Karpas-422 (cell line): ENCODE measurements around the gene AKAP8L. TPM values are rescaled to one million over a fixed set of nuclear protein-coding genes. Genes with fewer than 3 reads are reported as not detected.
A peak's percentile ranks its signal among the peaks of the same experiment; 100 is the strongest.

Experiments used
- DNase-seq: peaks from one replicate; pipeline ENCODE4 v3.0.0-alpha.2; 2015
- H2AFZ ChIP-seq: fragments of 200-600 bp; sonication (generic); 2 replicates; pipeline ENCODE4 v1.6.1; 2014; ENCODE audit warnings: antibody characterized with exemption, low read length, mixed read lengths
- H3K27ac ChIP-seq: fragments of 200-600 bp; sonication (generic); 2 replicates; pipeline ENCODE4 v1.5.1; 2014; ENCODE audit warnings: mild to moderate bottlenecking, low read length, moderate library complexity
- H3K27me3 ChIP-seq: fragments of 200-600 bp; sonication (generic); 2 replicates; pipeline ENCODE4 v1.6.1; 2014; ENCODE audit warnings: low read length, mixed read lengths
- H3K36me3 ChIP-seq: fragments of 200-600 bp; sonication (generic); 2 replicates; pipeline ENCODE4 v1.6.1; 2014; ENCODE audit warnings: low read length, mixed read lengths; ENCODE audit not compliant: insufficient read depth
- H3K4me1 ChIP-seq: fragments of 200-600 bp; sonication (generic); 2 replicates; pipeline ENCODE4 v1.6.1; 2014; ENCODE audit warnings: mild to moderate bottlenecking, low read length, mixed read lengths
- H3K4me2 ChIP-seq: fragments of 200-600 bp; sonication (generic); 2 replicates; pipeline ENCODE4 v1.6.1; 2014; ENCODE audit warnings: low read length, low read depth, mild to moderate bottlenecking; ENCODE audit not compliant: poor library complexity, severe bottlenecking
- H3K4me3 ChIP-seq: fragments of 200-600 bp; sonication (generic); 2 replicates; pipeline ENCODE4 v1.5.1; 2014; ENCODE audit warnings: mild to moderate bottlenecking, antibody characterized with exemption, low read length, mixed read lengths
- H3K79me2 ChIP-seq: fragments of 200-600 bp; sonication (generic); 2 replicates; pipeline ENCODE4 v1.6.1; 2014; ENCODE audit warnings: mild to moderate bottlenecking, low read length, mixed read lengths
- H3K9ac ChIP-seq: fragments of 200-600 bp; sonication (generic); 2 replicates; pipeline ENCODE4 v1.6.0; 2014; ENCODE audit warnings: low read length
- H3K9me2 ChIP-seq: fragments of 200-600 bp; sonication (generic), shearing (Covaris generic); replicated peaks from 2 replicates; pipeline ENCODE4 v1.6.0; 2014; ENCODE audit warnings: mild to moderate bottlenecking, low read length, moderate library complexity; ENCODE audit not compliant: insufficient read depth
- H3K9me3 ChIP-seq: fragments of 300-700, 200-600 bp; sonication (generic); 2 replicates; pipeline ENCODE4 v1.6.1; 2014; ENCODE audit warnings: low read length, mixed read lengths
- H4K20me1 ChIP-seq: fragments of 200-600 bp; sonication (generic); 2 replicates; pipeline ENCODE4 v1.6.1; 2014; ENCODE audit warnings: mild to moderate bottlenecking, antibody characterized with exemption, low read length, low read depth; ENCODE audit not compliant: insufficient read depth
- total RNA-seq: library from RNA; depleted of rRNA; stranded (reverse); fragments of >200 nt; shearing (Covaris generic); gene quantifications from 2 replicates; pipeline ENCODE4 v1.2.3, GENCODE V29; 2014; ENCODE audit warnings: low replicate concordance

AKAP8L gene
- total RNA-seq, 1 experiment from 2014 or later = 82.4 TPM

DNA sequence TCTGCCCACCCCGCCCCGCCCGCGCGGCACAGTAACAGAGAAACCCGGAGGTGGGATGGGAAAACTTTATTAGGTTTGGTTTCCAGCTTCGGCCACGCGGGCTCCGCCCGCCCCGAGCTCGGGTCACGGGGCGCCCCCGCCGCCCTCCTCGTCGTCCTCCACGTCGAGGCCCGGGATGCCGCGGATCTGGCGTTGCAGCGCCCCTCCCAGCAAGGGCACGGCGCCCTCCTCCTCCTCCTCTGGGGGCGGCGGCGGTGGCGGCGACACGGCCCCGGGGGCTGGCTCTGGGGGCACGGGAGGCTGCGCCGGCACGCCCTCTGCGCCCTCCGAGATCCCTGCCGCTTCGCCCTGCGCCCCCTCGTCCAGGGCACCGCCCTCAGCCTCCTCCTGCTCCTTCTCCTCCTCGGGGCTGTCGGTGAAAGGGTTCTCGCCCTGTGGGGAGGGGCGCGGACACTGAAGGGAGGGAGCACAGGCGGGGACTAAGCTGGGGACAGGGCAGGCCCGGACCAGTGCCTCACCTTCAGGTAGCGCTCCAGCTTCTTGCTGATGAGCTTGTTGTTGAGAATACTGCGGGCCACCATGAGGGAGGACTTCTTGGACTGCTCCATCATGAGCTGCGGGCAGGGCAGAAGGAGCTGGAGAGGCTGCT is 38.7 kb downstream of the AKAP8L start:
- H3K27ac ChIP-seq = peak overlapping the region; percentile 43
- peak overlapping the region; percentile 83 for H3K4me3 ChIP-seq
- H3K4me1 ChIP-seq = peaks cover 53% of the 10 kb centered on the region
- H3K9me3 ChIP-seq = no peaks in the 10 kb centered on the region
- no peaks in the 10 kb centered on the region for H3K27me3 ChIP-seq
- H3K9ac ChIP-seq = peak overlapping the region; percentile 78
- H4K20me1 ChIP-seq = peaks cover 10% of the 10 kb centered on the region; the same call in 1 of the 2 replicates
- no peaks in the 10 kb centered on the region for H3K9me2 ChIP-seq
- no peak for DNase-seq
- H2AFZ ChIP-seq = no peak overlapping the region
- H3K36me3 ChIP-seq = peaks cover 6% of the 10 kb centered on the region; the same call in 1 of the 2 replicates
- peak overlapping the region; percentile 90 for H3K4me2 ChIP-seq
- H3K79me2 ChIP-seq = peaks cover 53% of the 10 kb centered on the region

DNA sequence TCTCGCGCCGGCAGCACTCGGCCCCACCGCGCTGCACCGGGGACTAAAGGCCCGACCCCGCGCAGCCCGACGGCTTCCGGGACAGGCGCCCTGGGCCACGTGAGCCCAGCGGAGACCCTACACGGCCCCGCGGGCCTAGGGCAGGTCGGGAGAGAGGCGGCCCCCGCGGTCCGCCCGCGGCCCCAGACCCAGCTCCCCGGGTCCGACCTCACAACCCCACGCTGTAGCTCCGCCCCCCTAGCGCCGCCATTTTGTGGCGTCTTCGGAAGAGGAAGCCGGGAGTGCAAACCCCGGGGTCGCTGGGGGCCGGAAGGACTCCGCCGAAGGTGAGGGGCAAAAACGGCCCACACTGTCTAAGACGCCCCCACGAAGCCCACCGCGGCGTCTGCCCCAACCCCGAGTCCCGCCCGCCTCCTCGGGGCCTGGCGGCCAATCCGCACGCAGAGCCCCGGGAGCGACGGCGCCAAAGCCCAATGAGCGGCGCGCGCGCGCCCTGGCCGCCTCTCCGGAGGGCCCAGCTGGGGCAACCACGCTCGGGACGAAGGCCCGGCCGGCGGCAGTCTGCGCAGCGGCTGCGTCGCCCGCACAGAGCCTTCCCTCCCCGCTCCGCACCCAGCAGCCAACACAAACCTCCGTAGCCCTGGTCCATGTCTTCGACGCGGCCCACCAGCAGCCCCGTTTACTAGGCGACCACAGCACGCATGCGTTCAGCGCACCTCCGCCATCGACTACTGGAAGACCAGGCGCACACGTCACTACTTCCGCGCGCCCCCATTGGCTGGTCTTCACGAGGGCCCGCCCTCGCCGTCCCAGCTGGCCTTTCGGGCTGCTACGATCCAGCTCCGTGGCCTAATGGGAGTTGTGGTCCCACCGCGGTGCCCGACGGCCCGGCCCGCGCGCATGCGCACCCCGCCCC is 39.4 kb downstream of the AKAP8L start, which contains the start of gene AKAP8:
AKAP8 (minus strand) TSS at position 705 of the 916 bp plus-strand sequence; CDS start at position 649, 56 bp downstream.
- Histone ChIP-seq H3K4me3 (peak within 1 kb of the TSS; percentile 88), H3K36me3 (peaks cover 5% of the 10 kb centered on the region; the same call in 1 of the 2 replicates), H2AFZ (no peak within 1 kb of the TSS), H3K4me2 (peak within 1 kb of the TSS; percentile 94), H3K9ac (peak within 1 kb of the TSS; percentile 98), H3K9me3 (no peaks in the 10 kb centered on the region), H4K20me1 (peaks cover 18% of the 10 kb centered on the region), H3K27me3 (no peaks in the 10 kb centered on the region), H3K9me2 (no peaks in the 10 kb centered on the region), H3K4me1 (peaks cover 53% of the 10 kb centered on the region), H3K79me2 (peaks cover 61% of the 10 kb centered on the region), H3K27ac (peak within 1 kb of the TSS; percentile 86)
- peak; percentile 99 for DNase-seq

- Histone ChIP-seq H2AFZ (no peak overlapping the region), H3K79me2 (peaks cover 68% of the 10 kb centered on the region), H3K27ac (peak overlapping the region; percentile 86), H3K4me3 (peak overlapping the region; percentile 88), H3K4me2 (peak overlapping the region; percentile 94), H3K9me2 (no peaks in the 10 kb centered on the region), H4K20me1 (peaks cover 23% of the 10 kb centered on the region), H3K9me3 (no peaks in the 10 kb centered on the region), H3K27me3 (no peaks in the 10 kb centered on the region), H3K9ac (peak overlapping the region; percentile 98), H3K4me1 (peaks cover 52% of the 10 kb centered on the region), H3K36me3 (peaks cover 5% of the 10 kb centered on the region; the same call in 1 of the 2 replicates)
- DNase-seq = peak; percentile 90
Observed at GRCh38 chr19:15378534-15379082, 40.2 kb downstream of the AKAP8L start.

GRCh38 chr19:15374796-15375440 is 43.9 kb downstream of the AKAP8L start:
- Histone ChIP-seq H3K4me2 (no peak overlapping the region), H3K27me3 (no peaks in the 10 kb centered on the region), H3K79me2 (peaks cover 75% of the 10 kb centered on the region), H3K9me2 (no peaks in the 10 kb centered on the region), H4K20me1 (peaks cover 42% of the 10 kb centered on the region), H2AFZ (no peak overlapping the region), H3K4me1 (peaks cover 16% of the 10 kb centered on the region), H3K9ac (no peak overlapping the region), H3K4me3 (no peak overlapping the region), H3K27ac (no peak overlapping the region), H3K9me3 (no peaks in the 10 kb centered on the region), H3K36me3 (peaks cover 20% of the 10 kb centered on the region)
- DNase-seq = no peak

DNA sequence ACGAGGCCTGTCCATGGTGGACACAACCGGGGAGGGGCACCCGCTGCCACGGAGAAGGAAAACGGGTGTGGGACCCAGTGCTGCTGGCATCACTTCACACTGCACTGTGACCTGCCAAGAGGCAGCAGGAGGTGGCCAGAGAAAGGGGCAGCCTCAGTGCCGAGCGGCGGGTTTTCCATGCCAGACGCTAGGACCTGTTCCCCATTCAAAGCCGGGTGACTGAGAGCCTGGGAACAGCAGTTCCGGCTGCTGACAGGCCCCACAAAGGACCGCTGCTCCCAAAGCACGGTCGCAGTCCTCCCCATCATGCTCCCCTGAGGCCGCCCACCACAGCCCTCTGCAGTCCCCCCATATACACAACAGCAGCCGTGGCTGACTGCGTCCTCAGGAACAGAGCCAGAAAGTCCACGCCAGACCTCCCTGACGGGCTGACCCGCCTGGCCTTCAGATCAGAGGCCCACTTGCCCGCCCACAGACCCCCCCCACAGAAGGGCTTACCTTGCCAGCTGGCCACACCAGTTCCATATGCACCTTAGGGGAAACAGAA is 44.6 kb downstream of the AKAP8L start:
- H3K79me2 ChIP-seq = peaks cover 76% of the 10 kb centered on the region
- no peak overlapping the region for H3K4me2 ChIP-seq
- DNase-seq = no peak
- H3K27ac ChIP-seq = no peak overlapping the region
- peaks cover 16% of the 10 kb centered on the region for H3K4me1 ChIP-seq
- no peak overlapping the region for H3K9ac ChIP-seq
- H3K9me3 ChIP-seq = no peaks in the 10 kb centered on the region
- H3K36me3 ChIP-seq = peaks cover 27% of the 10 kb centered on the region
- no peak overlapping the region for H3K4me3 ChIP-seq
- H3K27me3 ChIP-seq = no peaks in the 10 kb centered on the region
- H3K9me2 ChIP-seq = no peaks in the 10 kb centered on the region
- H4K20me1 ChIP-seq = peaks cover 42% of the 10 kb centered on the region
- no peak overlapping the region for H2AFZ ChIP-seq

GRCh38 chr19:15373644-15374043 is 45.1 kb downstream of the AKAP8L start:
- DNase-seq = no peak
- H3K4me3 ChIP-seq = no peak overlapping the region
- peaks cover 74% of the 10 kb centered on the region for H3K79me2 ChIP-seq
- H3K4me1 ChIP-seq = peaks cover 16% of the 10 kb centered on the region
- no peak overlapping the region for H3K4me2 ChIP-seq
- H3K9me2 ChIP-seq = no peaks in the 10 kb centered on the region
- H3K36me3 ChIP-seq = peaks cover 29% of the 10 kb centered on the region
- H4K20me1 ChIP-seq = peaks cover 42% of the 10 kb centered on the region
- no peaks in the 10 kb centered on the region for H3K9me3 ChIP-seq
- H3K27ac ChIP-seq = no peak overlapping the region
- no peak overlapping the region for H3K9ac ChIP-seq
- H2AFZ ChIP-seq = no peak overlapping the region
- no peaks in the 10 kb centered on the region for H3K27me3 ChIP-seq

- peaks cover 39% of the 10 kb centered on the region for H4K20me1 ChIP-seq
- H3K27me3 ChIP-seq = no peaks in the 10 kb centered on the region
- peaks cover 30% of the 10 kb centered on the region for H3K36me3 ChIP-seq
- peaks cover 66% of the 10 kb centered on the region for H3K79me2 ChIP-seq
- no peak overlapping the region for H3K9ac ChIP-seq
- H3K27ac ChIP-seq = no peak overlapping the region
- peaks cover 14% of the 10 kb centered on the region for H3K4me1 ChIP-seq
- no peak overlapping the region for H3K4me3 ChIP-seq
- H3K9me3 ChIP-seq = no peaks in the 10 kb centered on the region
- DNase-seq = no peak
- H2AFZ ChIP-seq = no peak overlapping the region
- H3K9me2 ChIP-seq = no peaks in the 10 kb centered on the region
- H3K4me2 ChIP-seq = no peak overlapping the region
Observed at GRCh38 chr19:15372891-15373301, 45.9 kb downstream of the AKAP8L start.
